Caki2 (cell line): Measurements from ENCODE around the gene KIF3A. TPM values are rescaled to one million over a fixed set of nuclear protein-coding genes. Genes with fewer than 3 reads are reported as not detected.

Experiments used
- DNase-seq: peaks from one replicate; pipeline ENCODE4 v3.0.0-alpha.2; 2015; ENCODE audit warnings: low read depth
- in situ Hi-C: cut with HindIII; loops from 2 replicates; pipeline ENCODE4 v1.10.0; 2016; ENCODE audit warnings: low sequenced_read_pairs, low pct_unique_long_range_greater_than_20kb, mixed read lengths
- total RNA-seq: library from RNA; depleted of rRNA; stranded (reverse); fragments of >200 nt; shearing (Covaris generic); gene quantifications from 2 replicates; pipeline ENCODE4 v1.2.3, GENCODE V29; 2014; ENCODE audit warnings: low replicate concordance

Gene KIF3A
- total RNA-seq, 1 experiment from 2014 or later: 2.1 TPM

GRCh38 chr5:132759114-132760048 lies 22.0 kb upstream of the KIF3A start:
- in situ Hi-C loops: no loop called here

GRCh38 chr5:132758451-132758850 lies 21.1 kb upstream of the KIF3A start:
- no peak for DNase-seq
- in situ Hi-C loops: no loop called here

More at GRCh38 chr5:132759114-132760048, 22.0 kb upstream of the KIF3A start:
- DNase-seq: no peak

DNA sequence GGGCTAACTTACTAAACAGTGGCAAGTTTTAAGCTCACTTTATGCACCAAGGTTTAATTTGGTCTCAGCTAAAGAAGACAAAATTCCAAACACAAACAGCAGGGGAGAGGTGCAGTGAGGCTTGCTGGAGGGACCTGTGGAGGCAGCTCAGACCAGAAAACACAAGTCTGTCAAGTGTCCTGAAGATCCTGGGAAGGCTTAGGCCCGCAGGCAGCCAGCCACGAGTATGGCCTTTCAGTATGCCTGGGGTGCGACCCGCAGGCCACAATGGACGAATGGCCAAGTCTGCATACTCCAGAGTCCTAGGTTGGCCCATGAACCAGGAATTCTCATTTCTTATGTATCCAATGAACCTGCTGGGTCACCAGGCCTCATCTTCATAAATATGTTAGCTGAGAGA lies 19.2 kb upstream of the KIF3A start:
- no peak for DNase-seq
- in situ Hi-C loops: no loop called here

- in situ Hi-C loops: no loop called here
- DNase-seq: no peak
Measured at GRCh38 chr5:132754947-132755346, 17.6 kb upstream of the KIF3A start.

- in situ Hi-C loops: no loop called here
- no peak for DNase-seq
Measured at GRCh38 chr5:132754111-132754510, 16.8 kb upstream of the KIF3A start.

DNA sequence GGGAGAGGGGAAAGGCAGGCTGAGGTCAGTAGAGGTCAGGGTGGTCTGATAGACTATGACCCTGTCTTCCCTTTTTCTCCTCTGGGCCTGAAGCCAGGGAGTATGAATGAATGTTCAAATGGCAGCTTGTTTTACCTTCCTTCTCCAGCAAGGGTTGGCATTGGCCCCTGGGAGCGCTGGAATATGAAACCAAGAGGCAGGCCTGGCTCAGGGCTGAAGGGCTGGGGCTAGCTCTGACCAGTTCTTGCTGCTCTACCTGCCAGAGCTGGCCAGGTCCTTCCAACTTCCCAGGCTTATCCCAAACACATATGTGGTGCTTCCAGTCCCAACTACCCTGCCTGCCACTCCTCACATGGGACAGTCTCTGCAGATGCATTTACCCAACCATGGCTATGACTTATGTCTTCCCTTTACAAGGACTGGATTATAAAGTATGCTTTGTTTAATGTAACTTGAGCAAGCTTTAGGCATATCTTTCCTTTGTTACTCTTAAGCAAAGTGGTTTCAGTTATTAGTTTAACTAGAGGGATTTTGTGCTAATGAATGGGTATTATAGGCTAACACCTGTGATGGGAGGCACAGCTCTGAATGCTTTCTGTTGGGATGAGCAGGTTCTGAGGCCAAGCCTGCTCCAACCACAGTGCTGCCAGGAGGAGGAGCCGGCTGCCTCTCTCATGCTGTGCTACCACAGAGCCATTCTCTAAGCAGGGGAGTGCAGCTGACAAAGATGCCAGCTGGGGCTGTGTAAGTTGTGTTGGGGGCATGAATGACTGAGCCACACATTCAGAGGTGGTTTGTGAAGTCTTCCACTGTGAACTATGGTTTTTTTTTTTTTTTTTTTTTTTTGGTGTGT lies 16.0 kb upstream of the KIF3A start:
- no peak for DNase-seq

GRCh38 chr5:132752581-132753125 lies 15.3 kb upstream of the KIF3A start:
- DNase-seq: no peak
- in situ Hi-C loops: no loop called here

More for the DNA sequence above, 16.0 kb upstream of the KIF3A start:
- in situ Hi-C loops: no loop called here

GRCh38 chr5:132751971-132752580 lies 14.7 kb upstream of the KIF3A start:
- DNase-seq: no peak
- in situ Hi-C loops: no loop called here

DNA sequence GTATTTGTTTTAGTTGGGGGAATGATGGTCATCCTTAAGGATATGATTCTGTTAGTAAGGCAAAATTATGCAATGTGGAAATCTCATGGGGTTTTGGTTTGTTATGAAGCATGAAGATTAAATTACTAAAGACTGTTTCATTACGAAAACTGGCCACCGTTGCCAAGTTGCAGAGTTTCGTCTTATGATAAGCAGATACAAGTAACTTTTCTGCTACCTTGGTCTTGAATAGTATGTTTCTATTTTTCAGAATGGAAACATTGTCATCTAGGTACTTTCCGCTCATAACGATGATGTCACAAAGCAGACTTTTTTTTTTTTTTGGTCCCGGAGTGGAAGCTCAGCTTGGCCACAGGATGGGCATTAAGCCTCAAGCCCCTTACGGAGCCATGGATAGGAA lies 14.1 kb upstream of the KIF3A start:
- in situ Hi-C loops: no loop called here
- DNase-seq: no peak

DNA sequence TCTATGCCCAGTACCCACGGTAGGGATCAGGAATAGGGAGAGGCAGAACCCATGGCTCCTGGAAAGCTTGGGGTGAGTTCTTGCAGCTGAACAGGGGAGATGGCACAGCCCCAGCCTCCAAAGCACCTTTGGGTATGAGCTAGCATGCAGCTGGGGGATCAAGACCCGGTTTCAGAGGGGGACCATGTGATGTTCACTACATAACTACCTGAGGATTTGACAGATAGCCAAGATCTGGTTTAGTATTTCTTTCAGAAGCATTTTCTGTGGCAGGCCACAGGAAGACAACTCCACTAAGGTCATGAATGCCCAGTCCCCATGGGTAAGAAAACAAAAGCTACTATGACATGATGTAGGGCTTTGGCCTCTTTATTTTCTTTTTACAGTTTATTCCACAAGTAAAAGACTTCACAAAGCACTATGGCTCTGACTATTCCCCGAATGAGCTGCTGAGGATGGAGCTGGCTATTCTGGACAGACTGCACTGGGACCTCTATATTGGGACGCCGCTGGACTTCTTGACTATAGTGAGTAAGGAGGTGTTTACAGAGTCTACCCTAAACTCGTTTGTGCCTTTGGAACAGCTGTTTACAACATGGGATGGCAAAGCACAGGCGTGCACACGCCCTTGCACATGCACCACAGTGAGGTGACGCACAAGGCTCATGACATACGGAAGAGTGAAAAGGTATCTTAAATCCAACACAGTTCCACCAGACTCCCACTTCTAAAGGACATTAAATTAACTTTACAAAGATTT lies 13.3 kb upstream of the KIF3A start:
- no peak for DNase-seq
- in situ Hi-C loops: no loop called here

GRCh38 chr5:132749506-132749905 lies 12.2 kb upstream of the KIF3A start:
- in situ Hi-C loops: no loop called here
- no peak for DNase-seq

GRCh38 chr5:132748522-132749000 lies 11.2 kb upstream of the KIF3A start:
- in situ Hi-C loops: no loop called here
- DNase-seq: no peak

DNA sequence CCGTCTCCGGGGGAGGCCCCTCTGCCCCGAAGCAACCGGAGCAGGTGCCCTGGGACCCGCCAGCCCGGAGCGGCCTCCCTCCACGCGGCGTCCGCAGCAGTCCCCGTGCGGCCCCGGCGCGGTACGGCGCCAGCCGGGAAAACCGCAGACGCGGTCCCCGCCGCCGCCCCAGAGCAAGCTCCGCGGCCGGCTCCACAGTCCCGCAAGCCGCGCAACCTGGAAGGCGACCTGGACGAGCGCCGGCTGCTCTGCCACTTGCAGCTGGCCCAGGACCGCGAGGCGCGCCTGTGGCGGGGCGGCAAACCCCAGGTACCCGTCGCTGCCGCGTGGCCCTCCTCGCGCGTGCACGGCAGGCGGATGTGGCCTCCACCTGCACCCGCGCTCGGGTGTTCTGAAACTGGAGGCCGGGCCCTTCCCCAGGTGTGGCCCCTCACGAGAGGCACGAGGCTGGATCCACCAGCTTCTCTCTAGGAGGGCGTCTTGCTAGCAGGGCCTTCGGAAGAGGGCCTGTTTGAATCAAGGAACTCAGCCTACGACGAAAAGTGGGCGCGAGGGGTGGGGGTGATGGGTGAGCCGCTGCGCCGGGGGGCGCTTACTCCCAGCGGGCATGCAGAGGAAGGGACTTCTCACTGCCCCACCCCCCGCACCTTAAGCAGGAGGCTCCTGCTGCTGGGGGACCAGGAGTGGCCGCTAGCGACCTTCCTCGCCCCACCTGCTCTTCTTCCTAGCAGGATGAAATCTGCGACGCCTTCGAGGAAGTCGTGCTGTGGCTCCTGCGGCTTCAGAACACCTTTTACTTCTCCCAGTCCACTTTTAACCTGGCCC lies 10.5 kb upstream of the KIF3A start:
- no peak for DNase-seq
- in situ Hi-C loops: no loop called here

GRCh38 chr5:132746954-132747615 lies 9.7 kb upstream of the KIF3A start, which contains the start of gene CCNI2:
TSS of gene CCNI2 (plus strand) at chr5:132747426. CDS start at chr5:132747496, 70 bp downstream.
- in situ Hi-C loops: no loop called here
- no peak for DNase-seq

DNA sequence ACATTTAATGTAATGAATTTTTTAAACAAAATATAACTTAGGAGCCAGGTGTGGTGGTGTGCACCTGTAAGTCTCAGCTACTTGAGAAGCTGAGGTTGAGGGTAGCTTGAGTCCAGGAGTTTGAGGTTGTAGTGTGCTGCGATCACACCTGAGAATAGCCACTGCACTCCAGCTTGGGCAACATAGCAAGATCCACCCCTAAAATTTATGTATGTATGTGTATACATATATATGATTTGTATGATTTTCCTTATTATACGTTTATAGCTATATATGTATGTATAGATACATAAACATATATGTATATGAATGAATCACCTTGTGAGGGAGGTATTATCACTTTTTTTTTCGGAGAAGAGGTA lies 9.2 kb upstream of the KIF3A start:
- in situ Hi-C loops: no loop called here
- DNase-seq: no peak

GRCh38 chr5:132744659-132745058 lies 7.3 kb upstream of the KIF3A start:
- in situ Hi-C loops: no loop called here
- DNase-seq: no peak
